GM19467 (cell line): ENCODE data around the gene EHD3.
A peak's percentile ranks its signal among the peaks of the same experiment; 100 is the strongest.

ENCODE experiments used
- ATAC-seq: cut with Tn5 transposase; IDR thresholded peaks from one replicate; pipeline ENCODE4 v1.9.1; 2021; ENCODE audit warnings: mild to moderate bottlenecking, moderate library complexity; ENCODE audit not compliant: unreplicated experiment

EHD3 gene

DNA sequence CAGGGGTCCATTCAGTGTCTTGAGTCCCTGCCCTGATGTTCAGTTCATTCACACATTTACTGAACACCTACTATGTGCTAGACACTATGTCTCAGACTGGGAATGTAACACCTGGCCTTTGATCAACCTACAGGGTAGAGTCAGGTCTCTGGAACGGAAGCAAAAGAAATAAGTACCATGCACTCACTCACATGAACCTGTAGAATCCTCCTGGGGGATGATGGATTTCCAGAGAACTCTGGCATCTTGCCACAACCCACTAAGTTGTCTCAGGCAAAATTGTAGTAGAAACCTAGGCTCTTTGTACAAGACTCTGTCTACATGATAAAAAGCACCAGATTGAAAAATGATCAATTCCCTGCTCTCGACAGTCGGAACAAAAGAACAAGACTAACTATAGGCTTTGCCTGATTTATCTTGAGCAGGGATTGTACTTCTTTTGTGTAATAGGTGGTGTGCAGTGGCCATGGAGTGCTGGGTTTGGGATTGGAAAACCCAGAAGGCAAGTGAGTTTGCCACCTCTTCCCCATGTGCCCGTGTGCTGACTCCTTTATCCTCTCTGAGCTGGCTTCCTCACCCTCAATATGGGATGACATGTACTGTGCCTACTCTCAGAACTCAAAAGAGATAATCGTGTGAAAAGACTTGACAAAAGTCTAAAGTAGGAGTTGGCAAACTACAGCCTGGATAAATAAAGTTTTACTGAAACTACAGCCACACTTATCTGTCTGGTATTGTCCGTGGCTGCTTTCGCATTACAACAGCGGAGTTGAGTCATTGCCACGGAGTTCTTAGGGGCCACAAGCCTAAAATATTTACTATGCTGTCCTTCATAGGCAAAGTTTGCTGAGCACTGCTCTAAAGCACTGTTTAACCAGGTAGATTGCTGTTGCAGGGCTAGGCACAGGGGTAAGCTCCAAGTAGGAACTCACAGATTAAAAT lies 21.0 kb upstream of the EHD3 start:
- no peak for ATAC-seq

DNA sequence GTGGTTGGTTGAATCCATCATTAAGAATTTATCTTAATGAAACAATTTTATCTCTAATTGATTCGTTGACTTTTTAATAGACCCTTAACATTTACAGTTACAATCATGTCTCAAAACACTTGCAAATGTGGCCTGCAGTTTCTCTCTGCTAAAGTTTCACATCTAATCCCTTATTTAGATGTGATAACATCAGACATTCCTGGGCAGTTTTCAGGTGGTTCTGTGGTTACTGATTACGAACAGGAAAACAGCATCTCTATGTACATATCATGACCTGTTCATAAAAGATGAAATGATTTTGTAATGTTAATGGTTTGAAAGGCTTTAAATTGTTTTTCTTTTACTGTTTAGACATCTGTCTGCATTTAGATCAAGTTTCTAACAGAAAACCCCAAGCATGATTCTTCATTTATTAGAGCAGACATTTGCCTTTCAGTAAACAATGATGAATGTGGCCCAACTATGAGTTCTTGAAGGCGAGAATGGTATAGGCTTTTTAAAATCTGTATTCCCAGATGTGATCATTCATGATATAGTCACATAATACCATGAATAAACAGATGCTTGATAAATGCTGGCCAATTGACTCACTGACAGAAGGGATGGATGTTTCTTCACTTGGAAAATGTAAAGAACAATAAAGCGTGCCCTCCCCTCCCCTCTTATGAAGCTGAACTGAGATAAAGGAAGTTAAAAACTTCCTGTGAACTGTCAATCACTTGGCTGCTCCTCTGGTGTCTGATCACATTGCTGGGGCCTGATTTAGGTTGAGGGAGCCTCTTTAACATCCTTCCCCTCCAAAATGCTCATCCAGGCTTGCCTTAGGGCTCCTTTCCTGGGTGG lies 20.1 kb upstream of the EHD3 start:
- no peak for ATAC-seq

DNA sequence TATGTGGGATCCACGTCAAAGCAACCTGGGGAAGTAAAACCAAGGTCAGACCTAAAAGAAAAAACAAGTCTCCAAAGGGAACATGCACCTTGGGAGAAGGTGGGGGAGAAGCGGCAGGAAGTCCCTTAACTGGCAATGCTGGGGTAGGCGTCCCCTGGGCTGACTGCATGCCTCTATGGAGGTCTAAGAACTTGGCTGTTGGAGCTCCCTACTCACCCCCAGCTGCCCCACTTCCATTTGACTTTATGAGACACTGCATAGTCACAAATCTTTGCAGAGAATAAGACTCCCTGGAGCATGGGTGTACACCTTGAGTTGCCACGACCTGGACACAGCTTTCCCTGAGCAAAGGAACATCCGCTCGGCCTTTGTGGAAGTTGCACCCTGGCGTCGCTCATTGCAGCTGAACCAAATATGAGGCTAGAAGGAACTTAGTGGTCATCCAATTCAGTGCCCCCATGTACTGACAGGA lies 19.5 kb upstream of the EHD3 start:
- no peak for ATAC-seq

DNA sequence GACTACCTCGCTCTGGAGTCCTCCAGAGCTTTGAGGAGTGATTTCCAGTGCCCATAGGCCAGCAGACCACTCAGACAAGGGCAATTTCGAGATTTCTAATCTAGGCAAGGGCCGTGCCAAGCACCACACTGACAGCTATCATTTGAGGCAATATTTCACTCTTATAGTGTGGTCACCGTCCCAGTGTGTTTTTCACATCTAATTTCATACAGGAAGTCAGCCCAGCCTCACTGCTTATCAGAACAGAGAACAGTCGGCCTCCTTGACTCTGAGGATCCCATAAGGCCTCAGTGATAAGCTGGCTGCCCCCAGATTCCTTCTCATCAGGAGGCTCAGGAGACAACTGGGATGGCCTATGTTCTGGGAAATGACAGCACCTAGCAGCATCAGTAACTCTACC lies 17.2 kb upstream of the EHD3 start:
- ATAC-seq = peak; percentile 50

DNA sequence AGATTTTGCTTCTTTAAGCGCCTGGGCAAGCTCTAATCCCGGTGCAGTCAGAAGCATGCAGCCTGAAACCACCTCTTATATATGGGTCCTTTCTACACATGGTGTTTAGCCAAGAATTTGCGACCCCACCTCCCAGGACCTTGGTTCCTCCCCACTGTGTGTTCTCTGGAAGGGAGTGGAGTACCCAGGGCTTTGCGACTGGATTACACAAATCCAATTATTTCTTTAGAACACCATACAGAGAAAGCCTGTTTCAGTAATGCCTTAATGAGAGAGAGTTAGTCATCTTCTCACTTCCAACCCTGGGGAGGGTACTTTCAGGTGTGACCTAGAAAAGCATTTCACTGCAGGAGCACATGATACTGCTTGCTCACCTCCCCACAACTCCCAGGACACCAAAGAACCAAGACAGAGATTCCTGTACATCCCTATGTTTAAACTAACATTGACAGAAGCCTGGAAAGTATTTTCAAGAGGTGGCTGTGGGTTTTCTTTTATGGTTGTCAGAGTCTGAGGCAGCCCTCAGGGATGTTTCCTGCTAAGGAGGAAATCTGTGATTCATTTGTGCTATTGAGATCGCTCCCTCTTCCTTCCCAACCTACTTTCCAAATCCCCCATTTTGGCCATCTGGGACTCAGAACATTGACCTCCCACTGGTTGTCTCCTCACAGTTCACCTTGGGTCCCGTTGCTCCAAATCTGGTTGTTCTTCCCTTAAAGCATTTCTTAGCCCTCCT lies 16.3 kb upstream of the EHD3 start, which contains the start of gene CAPN14:
CAPN14 (minus strand) TSS at position 51 of the 736 bp plus-strand sequence. CDS start 12,068 bp downstream, outside the sequence.
- ATAC-seq = no peak

DNA sequence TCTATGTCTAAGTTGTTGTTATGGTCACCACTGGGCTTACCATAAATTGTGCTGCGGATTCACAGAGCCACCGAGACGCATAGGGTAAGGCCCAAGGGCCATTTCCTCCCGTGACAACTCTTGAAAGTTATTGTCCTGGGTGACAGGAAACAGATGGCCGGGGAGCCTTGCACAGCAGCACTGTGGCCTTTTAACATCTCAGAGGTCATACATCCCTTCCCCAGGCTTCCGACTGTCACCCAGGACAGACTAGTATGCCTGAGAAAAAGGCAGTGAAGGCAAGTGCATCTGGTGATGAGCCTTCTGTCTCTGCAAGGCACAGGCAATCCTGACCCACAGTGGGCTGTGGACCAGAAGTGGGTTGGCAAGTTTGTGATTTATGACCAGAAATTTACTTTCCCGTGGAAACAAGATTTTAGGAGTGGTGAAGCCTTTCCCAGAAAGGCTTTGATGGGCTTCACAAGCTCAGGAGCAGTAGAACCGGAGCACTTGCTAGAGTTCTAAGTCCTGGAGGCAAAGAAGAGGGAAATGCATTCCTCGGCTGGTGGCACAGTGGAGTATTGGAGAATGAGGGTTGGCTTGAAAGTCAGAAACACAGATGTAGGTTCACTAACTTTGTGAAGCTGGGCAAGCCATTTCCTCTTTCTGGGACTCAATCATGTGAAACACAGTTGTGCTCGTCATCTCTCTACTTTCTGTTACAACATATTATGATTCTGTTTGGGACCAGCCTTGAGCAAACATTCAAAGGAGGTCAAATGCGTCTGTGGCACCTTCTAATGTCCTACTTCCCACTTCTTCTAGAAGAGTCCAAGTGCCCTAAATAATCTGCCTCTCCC lies 14.6 kb upstream of the EHD3 start:
- peak; percentile 75 for ATAC-seq

DNA sequence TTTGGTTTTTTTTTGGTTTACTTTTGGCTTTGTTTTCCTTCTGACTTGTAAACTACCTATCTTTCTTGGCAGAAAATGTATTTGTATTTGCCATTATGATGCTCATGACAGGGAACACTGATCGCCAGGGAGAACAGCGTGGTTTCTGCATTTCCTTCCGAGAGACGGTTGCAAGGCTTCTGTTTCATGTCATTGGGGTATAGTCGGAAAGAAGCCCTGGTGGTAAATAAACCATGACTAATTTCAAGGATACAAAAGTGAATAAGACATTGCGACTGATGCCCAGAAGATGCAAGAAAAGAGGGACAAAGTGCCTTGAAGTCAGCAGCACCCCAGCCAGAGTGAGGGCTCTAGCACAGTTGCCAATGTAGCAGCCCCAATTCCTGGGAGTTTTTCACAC lies 12.4 kb upstream of the EHD3 start:
- ATAC-seq = no peak

DNA sequence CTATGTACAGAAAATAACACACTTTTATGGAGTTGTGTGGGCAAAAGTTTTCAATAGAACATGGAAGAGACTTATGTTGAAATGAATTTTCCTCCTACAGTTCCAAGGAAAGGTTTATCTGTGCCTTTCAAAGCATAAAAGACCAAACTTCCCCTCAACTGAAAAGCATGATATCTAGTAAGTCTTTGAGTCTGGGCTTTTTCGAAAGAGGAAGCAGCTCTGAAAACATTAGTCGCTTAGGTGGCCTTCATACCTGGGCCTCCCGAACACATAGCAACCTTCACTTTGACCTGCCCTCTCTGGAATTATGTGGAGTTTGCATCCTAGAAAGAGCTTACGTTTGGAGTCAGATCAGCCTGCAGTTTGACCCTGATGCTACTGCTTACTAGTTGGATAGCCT lies 11.9 kb upstream of the EHD3 start:
- ATAC-seq = no peak

DNA sequence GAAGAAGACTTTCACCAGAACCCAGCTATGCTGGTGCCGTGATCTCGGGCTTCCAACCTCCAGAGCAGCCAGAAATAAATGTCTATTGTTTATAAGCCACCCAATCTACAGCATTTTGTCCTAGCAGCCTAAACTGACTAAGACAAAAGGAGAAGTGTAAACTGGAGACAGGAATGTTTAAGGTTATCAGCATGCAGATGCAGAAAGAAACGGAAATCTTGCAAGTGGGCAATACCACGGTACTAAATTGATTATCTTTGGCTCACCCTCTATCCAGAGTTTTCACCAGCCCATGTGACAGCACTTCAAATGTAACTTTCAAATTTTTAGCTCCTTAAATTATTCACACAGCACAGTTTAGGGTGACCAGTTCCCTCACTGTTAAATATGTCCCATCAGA lies 10.9 kb upstream of the EHD3 start:
- ATAC-seq = no peak

DNA sequence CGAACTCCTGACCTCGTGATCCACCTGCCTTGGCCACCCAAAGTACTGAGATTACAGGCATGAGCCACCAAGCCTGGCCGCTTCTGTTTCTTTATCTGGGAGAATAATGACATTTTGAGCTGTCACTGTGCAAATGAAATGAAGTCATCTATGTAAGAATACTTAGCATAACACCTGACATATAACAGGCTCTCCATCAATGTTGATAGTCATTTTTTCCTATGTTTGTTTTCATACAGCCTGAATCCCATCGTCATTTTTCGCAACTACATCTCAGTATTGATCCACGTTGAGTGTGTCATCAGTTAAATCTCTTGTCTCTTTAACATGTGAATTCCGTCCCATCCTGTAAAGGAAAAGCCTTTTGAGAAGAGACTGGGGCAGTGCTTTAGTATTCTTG lies 10.2 kb upstream of the EHD3 start:
- no peak for ATAC-seq

DNA sequence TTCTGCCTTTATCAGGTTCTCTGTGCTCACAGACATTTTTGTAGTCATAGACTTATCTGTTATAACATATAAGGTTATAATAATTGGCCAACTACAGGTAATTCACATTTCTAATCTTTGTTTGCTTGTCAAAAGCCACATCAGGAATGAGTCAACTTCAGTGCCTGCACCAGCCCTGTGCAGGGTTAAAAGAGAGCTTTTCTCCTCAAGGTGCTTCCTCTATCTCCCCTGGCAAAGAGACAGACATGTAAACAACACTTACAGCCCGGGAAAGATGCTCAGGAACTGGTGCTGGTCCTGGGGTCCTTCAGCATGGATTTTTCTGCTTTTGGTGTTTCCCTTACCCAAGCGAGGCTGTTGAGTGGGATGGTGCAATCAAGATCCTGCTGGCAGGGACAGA lies 7.7 kb upstream of the EHD3 start:
- ATAC-seq = no peak

DNA sequence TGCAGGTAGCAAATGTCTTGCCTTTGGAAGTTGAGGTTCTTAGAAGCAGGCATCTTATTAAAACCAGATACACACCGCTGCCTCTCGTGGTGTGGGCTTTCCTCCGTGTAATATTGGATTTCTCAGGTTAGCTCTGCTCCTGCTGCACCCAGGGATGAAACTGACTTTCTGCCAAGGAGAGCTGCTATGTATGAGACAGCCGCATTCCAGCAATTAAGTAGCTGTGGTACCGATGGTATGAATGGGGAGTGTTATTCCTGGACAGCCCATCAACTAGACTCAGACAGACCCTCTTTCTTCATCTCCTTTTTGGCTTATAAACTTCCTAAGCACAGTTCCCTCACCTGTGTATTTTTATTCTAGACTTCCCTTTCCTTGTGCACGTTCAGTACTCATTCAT lies 6.8 kb upstream of the EHD3 start:
- ATAC-seq = no peak

DNA sequence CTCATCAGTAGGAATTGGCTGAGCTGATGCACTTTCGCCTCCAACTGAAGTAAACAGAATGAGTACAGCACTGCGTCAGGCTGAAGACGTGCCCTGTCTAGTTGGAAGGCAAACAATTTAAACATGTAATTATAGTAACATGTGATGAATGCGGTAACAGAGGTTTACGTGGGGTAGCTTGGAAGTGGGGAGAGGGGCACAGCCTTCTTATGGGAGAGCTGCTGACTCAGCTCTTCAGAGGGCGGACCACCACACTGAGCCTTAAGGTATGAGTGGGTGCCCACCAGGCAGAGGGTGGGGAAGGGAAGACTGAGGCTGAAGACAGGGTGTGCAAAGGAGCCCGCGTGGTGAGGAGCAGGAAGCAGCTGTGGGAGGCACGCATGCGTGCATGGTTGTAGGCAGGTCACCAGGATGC lies 6.2 kb upstream of the EHD3 start:
- no peak for ATAC-seq

DNA sequence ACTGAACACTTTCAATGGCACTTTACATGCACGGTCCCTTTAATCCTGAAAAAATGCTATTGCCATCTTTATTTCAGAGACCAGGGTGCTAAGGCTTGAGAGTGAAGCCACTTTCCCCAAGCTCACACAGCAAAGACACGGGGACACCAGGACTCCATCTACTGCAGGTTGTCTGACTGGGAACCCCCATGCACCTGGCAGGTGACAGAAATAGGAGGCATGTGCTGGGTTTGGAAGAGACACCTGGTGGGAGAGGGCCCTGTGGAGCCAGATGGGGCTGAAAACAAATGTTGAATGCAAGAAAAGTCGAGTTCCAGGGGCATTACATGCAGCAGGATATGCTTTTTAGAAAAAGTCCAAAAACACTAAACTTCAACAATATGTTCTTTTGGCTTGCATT lies 5.2 kb upstream of the EHD3 start:
- ATAC-seq = no peak

DNA sequence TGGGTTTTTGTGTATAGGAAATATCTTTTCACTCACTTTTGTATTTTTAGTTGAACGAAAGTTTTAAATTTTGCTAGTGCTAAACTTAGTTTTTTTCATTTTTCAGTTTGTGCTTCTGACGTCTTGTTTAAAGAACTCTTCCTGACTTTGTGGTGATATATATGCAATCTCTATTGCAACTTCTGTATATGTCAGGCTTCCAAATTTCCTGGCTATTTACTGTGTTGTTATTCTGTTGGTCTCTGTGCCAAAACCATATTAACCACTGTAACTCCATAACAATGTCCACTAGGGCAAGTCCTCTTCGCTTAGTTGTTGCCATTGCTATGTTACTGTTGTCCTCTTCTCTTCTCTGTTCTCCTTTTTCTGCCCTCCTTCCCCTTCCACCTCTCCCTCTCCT lies 3.2 kb upstream of the EHD3 start:
- no peak for ATAC-seq

DNA sequence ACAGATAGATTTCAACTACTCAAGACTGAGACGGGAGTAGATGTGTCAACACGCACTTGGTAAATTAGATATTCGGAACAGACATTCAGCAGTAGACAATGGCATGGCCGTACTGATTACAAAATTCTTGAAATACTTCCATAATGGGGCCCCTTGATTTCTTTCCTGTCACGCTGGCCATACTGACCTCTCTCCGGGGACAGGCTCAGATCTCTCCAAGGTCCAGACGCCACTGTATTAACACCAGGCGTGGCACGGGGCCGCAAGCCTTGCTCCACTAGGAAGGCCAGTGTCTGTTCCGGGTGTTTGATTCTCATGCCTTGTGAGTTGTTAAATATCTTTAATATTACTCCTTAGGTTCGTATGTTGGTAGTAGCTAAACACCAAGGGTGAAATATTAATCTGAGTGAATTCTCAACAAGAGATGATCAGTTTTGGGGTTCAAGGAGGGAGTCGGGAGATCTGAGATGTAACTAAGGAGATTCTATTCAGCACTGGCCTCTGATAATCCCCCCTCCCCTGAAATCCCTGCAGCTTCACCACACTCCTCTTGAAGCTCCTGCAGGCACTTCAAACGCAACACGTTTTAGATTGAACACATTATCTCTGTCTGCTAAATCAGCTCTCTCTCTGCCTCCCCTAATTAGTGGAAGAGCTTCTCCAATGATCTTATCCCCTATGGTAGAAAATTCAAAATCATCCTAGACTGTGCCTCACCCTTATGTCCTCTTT lies 2.2 kb upstream of the EHD3 start:
- ATAC-seq = no peak

DNA sequence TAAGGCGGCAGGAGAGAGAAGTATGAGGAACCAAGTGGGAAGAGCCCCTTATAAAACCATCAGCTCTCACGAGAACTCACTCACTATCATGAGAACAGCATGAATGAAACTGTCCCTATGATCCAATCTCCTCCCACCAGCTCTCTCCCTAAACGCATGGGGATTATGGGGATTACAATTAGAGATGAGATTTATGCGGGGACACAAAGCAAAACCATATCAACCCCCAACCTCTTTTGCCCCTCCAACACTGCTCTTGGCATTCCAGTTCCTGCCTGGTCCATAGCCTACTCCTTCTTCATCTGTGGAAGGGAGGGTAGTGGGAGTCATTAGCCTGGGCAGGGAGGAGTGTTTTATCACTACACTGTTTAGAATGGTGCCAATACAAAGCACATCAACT lies 1.4 kb upstream of the EHD3 start:
- no peak for ATAC-seq

DNA sequence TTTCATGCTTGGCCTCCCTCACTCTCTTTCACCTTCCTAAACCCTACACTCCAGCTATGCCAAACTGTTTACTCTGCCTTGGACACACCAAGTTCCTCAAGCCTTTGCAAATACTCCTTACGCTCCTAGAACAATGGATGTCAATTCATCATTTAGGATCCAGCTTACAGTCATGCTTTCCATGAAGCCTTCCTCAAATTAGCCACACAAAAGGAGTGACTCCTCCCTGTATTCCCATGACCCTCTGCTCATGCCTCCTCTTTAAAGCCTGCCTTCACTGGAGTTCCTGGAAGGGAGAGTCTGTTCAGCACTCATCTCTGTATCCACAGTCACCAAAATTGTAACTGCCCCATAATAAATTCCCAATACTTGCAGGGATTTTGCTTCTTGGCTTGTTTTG lies 721 bp upstream of the EHD3 start:
- ATAC-seq = no peak

DNA sequence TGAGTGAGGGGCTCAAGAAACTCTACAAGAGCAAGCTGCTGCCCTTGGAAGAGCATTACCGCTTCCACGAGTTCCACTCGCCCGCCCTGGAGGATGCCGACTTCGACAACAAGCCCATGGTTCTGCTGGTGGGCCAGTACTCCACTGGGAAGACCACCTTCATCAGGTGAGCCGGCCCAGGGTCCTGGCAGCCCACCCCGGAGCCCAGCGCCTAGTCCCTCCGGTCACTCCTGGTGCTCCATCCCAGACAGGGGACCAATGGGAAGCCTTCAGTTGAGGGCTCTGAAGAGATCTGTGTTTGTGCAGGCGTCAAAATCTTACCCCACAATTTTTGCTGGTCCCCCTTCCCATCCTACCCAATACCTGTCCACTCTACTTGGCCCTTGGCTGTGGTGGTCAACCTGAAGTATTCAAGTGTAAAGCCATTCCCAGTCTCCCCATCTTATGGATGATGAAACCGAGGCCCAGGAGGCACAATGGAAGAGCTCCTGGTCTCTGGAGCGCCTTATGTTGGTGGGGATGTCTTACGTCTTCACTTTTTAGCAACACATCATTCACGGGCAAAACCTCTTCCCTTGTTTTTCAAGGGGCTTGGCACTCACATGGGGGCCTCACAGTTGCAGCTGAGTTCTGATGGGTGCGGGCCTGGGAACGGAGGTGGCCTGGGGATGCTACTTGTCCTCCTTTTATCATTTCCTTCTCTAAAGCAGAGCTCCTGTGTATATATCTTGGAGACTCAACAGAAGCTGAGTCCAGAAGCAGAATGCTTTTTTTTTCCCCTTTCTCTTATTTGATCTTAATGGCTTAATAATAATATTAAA lies 941 bp downstream of the EHD3 start:
- ATAC-seq = no peak
